Ishikawa (cell line): ENCODE results near the gene ANKRD33B.

ENCODE experiments used
- CEBPB ChIP-seq: IDR thresholded peaks from 2 replicates; pipeline ENCODE4 v1.6.1; 2012
- CREB1 ChIP-seq: IDR thresholded peaks from 2 replicates; pipeline ENCODE4 v1.6.1; 2012; ENCODE audit warnings: low read depth
- MAX ChIP-seq: IDR thresholded peaks from 2 replicates; pipeline ENCODE4 v1.6.1; 2012
- RAD21 ChIP-seq: IDR thresholded peaks from 2 replicates; pipeline ENCODE4 v1.6.1; 2012; ENCODE audit warnings: low read depth
- REST ChIP-seq: IDR thresholded peaks from 2 replicates; pipeline ENCODE4 v1.6.1; 2012; ENCODE audit warnings: low read depth, mild to moderate bottlenecking
- TEAD4 ChIP-seq: IDR thresholded peaks from 2 replicates; pipeline ENCODE4 v1.6.1; 2012
- YY1 ChIP-seq: IDR thresholded peaks from 2 replicates; pipeline ENCODE4 v1.6.1; 2012; ENCODE audit warnings: low read depth
- ZBTB7A ChIP-seq: IDR thresholded peaks from 2 replicates; pipeline ENCODE4 v1.6.1; 2012; ENCODE audit warnings: low read depth

- TF ChIP-seq MAX = no peak
- TF ChIP-seq RAD21 = no peak
- no peak for TF ChIP-seq CREB1
- no peak for TF ChIP-seq REST
- no peak for TF ChIP-seq YY1
- no peak for TF ChIP-seq CEBPB
- no peak for TF ChIP-seq ZBTB7A
- TF ChIP-seq TEAD4 = no peak
These were observed 26.5 kb downstream of the ANKRD33B start for GRCh38 chr5:10590226-10590999.
